ENCODE measurements around the gene FAM89B.

DNA sequence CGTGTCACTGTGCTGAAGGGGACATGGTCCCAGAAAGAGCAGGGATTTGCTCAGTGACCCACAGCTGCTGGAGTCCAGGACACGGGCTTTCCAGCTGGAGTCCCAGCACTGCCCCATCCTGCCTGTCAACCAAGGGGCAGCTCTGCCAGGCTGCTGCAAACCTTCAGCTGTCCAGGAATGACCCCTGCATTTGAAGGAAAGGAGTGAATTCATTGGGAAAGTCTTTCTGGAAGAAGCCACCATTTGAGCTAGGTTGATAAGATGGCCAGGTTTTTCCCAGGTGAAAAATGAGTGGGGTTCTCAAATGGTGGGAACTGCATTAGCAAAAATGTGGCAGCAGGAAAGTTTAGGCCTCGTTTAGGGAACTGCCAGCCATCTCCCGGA, 13.9 kb downstream of the FAM89B start:
- TF ChIP-seq, protein P1, sequence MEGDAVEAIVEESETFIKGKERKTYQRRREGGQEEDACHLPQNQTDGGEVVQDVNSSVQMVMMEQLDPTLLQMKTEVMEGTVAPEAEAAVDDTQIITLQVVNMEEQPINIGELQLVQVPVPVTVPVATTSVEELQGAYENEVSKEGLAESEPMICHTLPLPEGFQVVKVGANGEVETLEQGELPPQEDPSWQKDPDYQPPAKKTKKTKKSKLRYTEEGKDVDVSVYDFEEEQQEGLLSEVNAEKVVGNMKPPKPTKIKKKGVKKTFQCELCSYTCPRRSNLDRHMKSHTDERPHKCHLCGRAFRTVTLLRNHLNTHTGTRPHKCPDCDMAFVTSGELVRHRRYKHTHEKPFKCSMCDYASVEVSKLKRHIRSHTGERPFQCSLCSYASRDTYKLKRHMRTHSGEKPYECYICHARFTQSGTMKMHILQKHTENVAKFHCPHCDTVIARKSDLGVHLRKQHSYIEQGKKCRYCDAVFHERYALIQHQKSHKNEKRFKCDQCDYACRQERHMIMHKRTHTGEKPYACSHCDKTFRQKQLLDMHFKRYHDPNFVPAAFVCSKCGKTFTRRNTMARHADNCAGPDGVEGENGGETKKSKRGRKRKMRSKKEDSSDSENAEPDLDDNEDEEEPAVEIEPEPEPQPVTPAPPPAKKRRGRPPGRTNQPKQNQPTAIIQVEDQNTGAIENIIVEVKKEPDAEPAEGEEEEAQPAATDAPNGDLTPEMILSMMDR (IDR thresholded peaks at IDR 0.05; ENCODE audit: borderline replicate concordance, extremely low read depth, low read length, poor library complexity, severe bottlenecking): no peak
- TF ChIP-seq EZH2 (IDR thresholded peaks at IDR 0.05; ENCODE audit: borderline replicate concordance, low read depth, low read length, severe bottlenecking): no peak

All from DND-41 (cell line).